NCI-H2171 treated with DMSO at 0.1 percent for 48 hours (cell line): ENCODE results near the gene LKAAEAR1.
"Not testable (repeated sequence)": the region's sequence is repeated elsewhere in the genome, so short reads cannot be mapped to it uniquely, and the experiment has no call there.

Experiments used
- DNase-seq: peaks from one replicate; lab custom pipeline; 2025; lab: John Stamatoyannopoulos, UW

Gene LKAAEAR1

GRCh38 chr20:64098471-64099013 lies 14.3 kb upstream of the LKAAEAR1 start:
- no peak for DNase-seq

- no peak for DNase-seq
These were observed 12.3 kb upstream of the LKAAEAR1 start for GRCh38 chr20:64096535-64096934.

- DNase-seq: no peak
These were observed 11.7 kb upstream of the LKAAEAR1 start for GRCh38 chr20:64095927-64096326.

- no peak for DNase-seq
These were observed 11.3 kb upstream of the LKAAEAR1 start for GRCh38 chr20:64095455-64095854.

- peak; percentile 36 for DNase-seq
These were observed 8.9 kb upstream of the LKAAEAR1 start for GRCh38 chr20:64093013-64093503.

GRCh38 chr20:64092258-64093012 lies 8.2 kb upstream of the LKAAEAR1 start:
- peak; percentile 78 for DNase-seq

- DNase-seq: peak; percentile 75
These were observed 7.6 kb upstream of the LKAAEAR1 start for GRCh38 chr20:64091770-64092169.

GRCh38 chr20:64091340-64091739 lies 7.1 kb upstream of the LKAAEAR1 start:
- peak; percentile 16 for DNase-seq

GRCh38 chr20:64090165-64090564 lies 6.0 kb upstream of the LKAAEAR1 start:
- DNase-seq: peak; percentile 13

GRCh38 chr20:64088586-64088985 lies 4.4 kb upstream of the LKAAEAR1 start:
- not testable (repeated sequence) for DNase-seq

GRCh38 chr20:64087226-64087825 lies 3.1 kb upstream of the LKAAEAR1 start:
- not testable (repeated sequence) for DNase-seq

GRCh38 chr20:64086801-64087200 lies 2.6 kb upstream of the LKAAEAR1 start:
- DNase-seq: no peak

GRCh38 chr20:64084685-64085152 lies 521 bp upstream of the LKAAEAR1 start:
- no peak for DNase-seq

- DNase-seq: peak; percentile 91
These were observed 807 bp downstream of the LKAAEAR1 start for GRCh38 chr20:64083378-64083803.

- DNase-seq: no peak
These were observed 1.3 kb downstream of the LKAAEAR1 start for GRCh38 chr20:64082820-64083377.

- no peak for DNase-seq
These were observed 2.0 kb downstream of the LKAAEAR1 start for GRCh38 chr20:64082126-64082731.

GRCh38 chr20:64081624-64081964 lies 2.6 kb downstream of the LKAAEAR1 start:
- no peak for DNase-seq

- DNase-seq: no peak
These were observed 3.2 kb downstream of the LKAAEAR1 start for GRCh38 chr20:64080813-64081623.

- no peak for DNase-seq
These were observed 4.0 kb downstream of the LKAAEAR1 start, which contains the start of gene OPRL1 for GRCh38 chr20:64080013-64080812. Gene OPRL1 (plus strand): TSS chr20:64080082. CDS start chr20:64092721, 12,639 bp downstream.

- peak; percentile 57 for DNase-seq
These were observed 4.8 kb downstream of the LKAAEAR1 start, which contains the start of gene RGS19 for GRCh38 chr20:64079273-64080012. Gene RGS19 (minus strand): TSS chr20:64079518. CDS start chr20:64076886, 2,632 bp downstream.
